Measurements from ENCODE around the gene EBLN2.

EBLN2 gene

DNA sequence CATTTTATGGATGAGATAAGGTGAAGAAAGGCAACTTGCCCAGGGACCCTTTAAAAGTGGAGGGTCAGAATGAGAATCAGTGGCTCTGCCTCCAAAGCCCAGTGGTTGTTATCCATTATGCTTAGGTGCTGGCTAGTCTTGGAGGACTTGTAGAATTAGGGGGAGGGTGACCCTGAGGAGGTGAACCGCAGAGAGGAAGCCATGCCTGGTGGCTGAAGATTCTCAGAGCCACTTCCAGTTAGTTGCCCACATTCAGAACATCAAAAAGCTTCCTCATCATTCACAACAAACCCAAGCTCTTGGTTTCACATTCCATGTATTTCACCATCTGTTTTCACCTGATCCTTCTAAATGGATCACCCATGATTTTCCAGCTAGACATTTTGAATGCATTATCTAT is 11.2 kb downstream of the EBLN2 start:
- no peak overlapping the region for H3K27ac ChIP-seq (ENCODE audit: low read depth, low read length, poor library complexity, severe bottlenecking)
- H3K4me3 ChIP-seq (ENCODE audit: low read depth, low read length, poor library complexity, severe bottlenecking), result no peak overlapping the region
- H3K9ac ChIP-seq (ENCODE audit: low read length), result no peak overlapping the region
- H3K9me2 ChIP-seq (ENCODE audit: low read depth, low read length), result no peaks in the 10 kb centered on the region
- no peaks in the 10 kb centered on the region for H3K27me3 ChIP-seq (ENCODE audit: insufficient read depth, low read length)
- no peaks in the 10 kb centered on the region for H3K4me1 ChIP-seq (ENCODE audit: insufficient read depth, low read length, severe bottlenecking)
- H3K4me2 ChIP-seq (ENCODE audit: low read length), result no peak overlapping the region
- no peaks in the 10 kb centered on the region for H3F3A ChIP-seq (ENCODE audit: insufficient read depth, low read length)
- TF ChIP-seq EZH2 (IDR thresholded peaks at IDR 0.05; ENCODE audit: borderline replicate concordance, low read length), result no peak
- no peaks in the 10 kb centered on the region for H3K9me3 ChIP-seq (ENCODE audit: low read length)
- no peaks in the 10 kb centered on the region for H3K36me3 ChIP-seq (ENCODE audit: insufficient read depth, low read length)
- H4K20me1 ChIP-seq (ENCODE audit: insufficient read depth, low read length), result no peaks in the 10 kb centered on the region
- H2AFZ ChIP-seq (ENCODE audit: low read length), result no peak overlapping the region
- H3K79me2 ChIP-seq (ENCODE audit: insufficient read depth, low read length), result no peaks in the 10 kb centered on the region

DNA sequence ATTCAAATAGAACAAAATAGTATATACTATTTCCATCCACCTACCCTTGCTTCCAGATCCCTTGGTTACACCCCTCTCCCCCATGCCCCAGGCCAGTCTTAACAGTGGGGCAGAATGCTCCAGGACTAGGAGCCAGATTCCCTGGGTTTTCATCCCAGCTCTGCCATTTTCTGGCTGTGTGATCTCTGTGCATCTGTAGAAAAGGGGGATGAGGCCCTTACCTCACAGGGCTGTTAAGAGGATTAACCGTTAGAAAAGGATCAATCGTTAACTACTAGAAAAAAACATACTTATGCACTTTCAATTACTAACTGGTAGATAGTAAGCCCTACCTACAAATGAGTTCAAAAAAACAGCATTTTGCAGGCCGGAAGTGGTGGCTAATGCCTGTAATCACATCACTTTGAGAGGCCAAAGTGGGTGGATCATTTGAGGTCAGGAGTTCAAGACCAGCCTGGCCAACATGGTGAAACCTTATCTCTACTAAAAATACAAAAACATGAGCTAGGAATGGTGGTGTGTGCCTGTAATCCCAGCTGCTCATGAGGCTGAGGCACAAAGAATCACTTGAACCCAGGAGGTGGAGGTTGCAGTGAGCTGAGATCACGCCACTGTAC is 11.7 kb downstream of the EBLN2 start:
- H3K4me3 ChIP-seq (ENCODE audit: low read depth, low read length, poor library complexity, severe bottlenecking), result no peak overlapping the region
- no peaks in the 10 kb centered on the region for H4K20me1 ChIP-seq (ENCODE audit: insufficient read depth, low read length)
- H3F3A ChIP-seq (ENCODE audit: insufficient read depth, low read length), result no peaks in the 10 kb centered on the region
- no peak overlapping the region for H2AFZ ChIP-seq (ENCODE audit: low read length)
- H3K79me2 ChIP-seq (ENCODE audit: insufficient read depth, low read length), result no peaks in the 10 kb centered on the region
- no peak overlapping the region for H3K4me2 ChIP-seq (ENCODE audit: low read length)
- H3K9me3 ChIP-seq (ENCODE audit: low read length), result no peaks in the 10 kb centered on the region
- H3K27me3 ChIP-seq (ENCODE audit: insufficient read depth, low read length), result no peaks in the 10 kb centered on the region
- H3K36me3 ChIP-seq (ENCODE audit: insufficient read depth, low read length), result no peaks in the 10 kb centered on the region
- H3K9ac ChIP-seq (ENCODE audit: low read length), result no peak overlapping the region
- no peaks in the 10 kb centered on the region for H3K4me1 ChIP-seq (ENCODE audit: insufficient read depth, low read length, severe bottlenecking)
- TF ChIP-seq, protein P1, sequence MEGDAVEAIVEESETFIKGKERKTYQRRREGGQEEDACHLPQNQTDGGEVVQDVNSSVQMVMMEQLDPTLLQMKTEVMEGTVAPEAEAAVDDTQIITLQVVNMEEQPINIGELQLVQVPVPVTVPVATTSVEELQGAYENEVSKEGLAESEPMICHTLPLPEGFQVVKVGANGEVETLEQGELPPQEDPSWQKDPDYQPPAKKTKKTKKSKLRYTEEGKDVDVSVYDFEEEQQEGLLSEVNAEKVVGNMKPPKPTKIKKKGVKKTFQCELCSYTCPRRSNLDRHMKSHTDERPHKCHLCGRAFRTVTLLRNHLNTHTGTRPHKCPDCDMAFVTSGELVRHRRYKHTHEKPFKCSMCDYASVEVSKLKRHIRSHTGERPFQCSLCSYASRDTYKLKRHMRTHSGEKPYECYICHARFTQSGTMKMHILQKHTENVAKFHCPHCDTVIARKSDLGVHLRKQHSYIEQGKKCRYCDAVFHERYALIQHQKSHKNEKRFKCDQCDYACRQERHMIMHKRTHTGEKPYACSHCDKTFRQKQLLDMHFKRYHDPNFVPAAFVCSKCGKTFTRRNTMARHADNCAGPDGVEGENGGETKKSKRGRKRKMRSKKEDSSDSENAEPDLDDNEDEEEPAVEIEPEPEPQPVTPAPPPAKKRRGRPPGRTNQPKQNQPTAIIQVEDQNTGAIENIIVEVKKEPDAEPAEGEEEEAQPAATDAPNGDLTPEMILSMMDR (IDR thresholded peaks at IDR 0.05; ENCODE audit: low read length), result no peak
- TF ChIP-seq EZH2 (IDR thresholded peaks at IDR 0.05; ENCODE audit: borderline replicate concordance, low read length), result no peak
- no peak overlapping the region for H3K27ac ChIP-seq (ENCODE audit: low read depth, low read length, poor library complexity, severe bottlenecking)
- H3K9me2 ChIP-seq (ENCODE audit: low read depth, low read length), result no peaks in the 10 kb centered on the region

DNA sequence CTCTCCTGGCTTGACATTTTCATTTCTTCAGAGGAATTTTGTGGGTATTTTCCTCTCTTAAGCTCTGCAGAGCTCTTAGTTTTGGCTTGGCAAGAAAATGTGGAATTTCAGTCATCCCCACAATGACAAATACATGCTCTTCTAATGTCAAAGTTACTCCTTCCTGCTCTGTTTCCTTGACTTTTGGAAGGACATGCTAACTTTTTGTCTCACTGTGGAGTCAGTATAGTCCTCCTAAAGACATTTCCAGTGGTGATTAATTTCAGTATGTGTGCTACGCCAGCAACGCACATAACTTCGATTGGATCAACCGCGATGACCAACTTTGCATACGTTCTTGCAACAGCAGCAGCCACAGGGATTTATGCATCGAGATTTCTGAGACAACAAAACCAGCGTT is 13.3 kb downstream of the EBLN2 start:
- no peaks in the 10 kb centered on the region for H3K27me3 ChIP-seq (ENCODE audit: insufficient read depth, low read length)
- H3F3A ChIP-seq (ENCODE audit: insufficient read depth, low read length), result no peaks in the 10 kb centered on the region
- H4K20me1 ChIP-seq (ENCODE audit: insufficient read depth, low read length), result no peaks in the 10 kb centered on the region
- TF ChIP-seq EZH2 (IDR thresholded peaks at IDR 0.05; ENCODE audit: borderline replicate concordance, low read length), result no peak
- no peak overlapping the region for H3K9ac ChIP-seq (ENCODE audit: low read length)
- H3K9me3 ChIP-seq (ENCODE audit: low read length), result no peaks in the 10 kb centered on the region
- H3K9me2 ChIP-seq (ENCODE audit: low read depth, low read length), result no peaks in the 10 kb centered on the region
- no peak overlapping the region for H2AFZ ChIP-seq (ENCODE audit: low read length)
- no peaks in the 10 kb centered on the region for H3K4me1 ChIP-seq (ENCODE audit: insufficient read depth, low read length, severe bottlenecking)
- H3K27ac ChIP-seq (ENCODE audit: low read depth, low read length, poor library complexity, severe bottlenecking), result no peak overlapping the region
- H3K79me2 ChIP-seq (ENCODE audit: insufficient read depth, low read length), result no peaks in the 10 kb centered on the region
- H3K36me3 ChIP-seq (ENCODE audit: insufficient read depth, low read length), result no peaks in the 10 kb centered on the region
- no peak overlapping the region for H3K4me3 ChIP-seq (ENCODE audit: low read depth, low read length, poor library complexity, severe bottlenecking)
- H3K4me2 ChIP-seq (ENCODE audit: low read length), result no peak overlapping the region

DNA sequence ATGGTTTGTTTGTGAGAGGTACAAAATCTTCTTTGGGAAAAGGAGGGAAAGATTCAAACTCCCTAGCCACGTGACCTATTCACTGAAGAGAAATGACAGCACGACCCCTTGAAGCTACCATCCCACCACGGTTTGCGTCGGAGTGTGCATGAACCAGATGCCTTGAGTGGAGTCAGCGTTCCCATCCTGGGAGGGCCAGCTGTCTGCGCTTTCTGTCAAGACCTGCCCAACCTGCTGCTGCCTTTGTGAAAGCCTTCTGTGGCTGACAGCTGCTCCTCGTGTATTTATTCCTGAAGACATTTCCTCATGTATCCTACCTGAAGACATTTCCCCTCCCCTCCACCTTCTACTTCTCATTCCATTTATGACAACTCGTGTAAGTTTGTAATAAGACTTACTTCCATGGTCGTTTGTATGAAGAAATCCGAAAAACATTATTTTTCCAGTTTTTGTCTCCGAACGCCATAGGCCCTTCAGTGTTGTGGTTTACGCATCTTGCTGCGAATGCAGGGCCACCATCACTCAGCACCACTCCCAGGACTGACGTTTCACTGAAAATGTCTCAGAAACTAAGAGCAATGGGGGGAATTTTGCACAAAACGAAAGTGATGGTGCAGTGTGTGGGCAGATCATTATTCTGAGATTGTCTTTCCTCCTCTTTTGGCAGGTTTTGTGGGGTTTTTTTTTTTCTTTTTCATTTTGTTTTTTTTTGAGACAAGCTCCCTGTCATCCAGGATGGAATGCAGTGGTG is 18.9 kb downstream of the EBLN2 start:
- H3F3A ChIP-seq (ENCODE audit: insufficient read depth, low read length), result no peaks in the 10 kb centered on the region
- TF ChIP-seq EZH2 (IDR thresholded peaks at IDR 0.05; ENCODE audit: borderline replicate concordance, low read length), result no peak
- no peak overlapping the region for H3K4me3 ChIP-seq (ENCODE audit: low read depth, low read length, poor library complexity, severe bottlenecking)
- no peaks in the 10 kb centered on the region for H3K27me3 ChIP-seq (ENCODE audit: insufficient read depth, low read length)
- H2AFZ ChIP-seq (ENCODE audit: low read length), result no peak overlapping the region
- H4K20me1 ChIP-seq (ENCODE audit: insufficient read depth, low read length), result no peaks in the 10 kb centered on the region
- H3K4me2 ChIP-seq (ENCODE audit: low read length), result no peak overlapping the region
- H3K9me2 ChIP-seq (ENCODE audit: low read depth, low read length), result no peaks in the 10 kb centered on the region
- no peaks in the 10 kb centered on the region for H3K4me1 ChIP-seq (ENCODE audit: insufficient read depth, low read length, severe bottlenecking)
- H3K9me3 ChIP-seq (ENCODE audit: low read length), result no peaks in the 10 kb centered on the region
- H3K79me2 ChIP-seq (ENCODE audit: insufficient read depth, low read length), result no peaks in the 10 kb centered on the region
- H3K27ac ChIP-seq (ENCODE audit: low read depth, low read length, poor library complexity, severe bottlenecking), result no peak overlapping the region
- no peak overlapping the region for H3K9ac ChIP-seq (ENCODE audit: low read length)
- H3K36me3 ChIP-seq (ENCODE audit: insufficient read depth, low read length), result no peaks in the 10 kb centered on the region

Measured in OCI-LY1 (cell line).